ENCODE data around the gene TMEM132D. TPM values are rescaled to one million over a fixed set of nuclear protein-coding genes. Genes with fewer than 3 reads are reported as not detected.

The TMEM132D gene
- total and polyA plus RNA-seq, 4 experiments from 2014 or later: not detected

- H3K4me3 Mint-ChIP-seq: no peak overlapping the region
- ChIA-PET POLR2A (ENCODE audit: partially characterized antibody) (no interaction called here), CTCF (ENCODE audit: partially characterized antibody) (no interaction called here)
- Histone ChIP-seq H3K4me1 (ENCODE audit: insufficient read depth, low read length) (no peaks in the 10 kb centered on the region), H3K27ac (ENCODE audit: low read depth, low read length) (no peak overlapping the region), H3K27me3 (ENCODE audit: insufficient read depth, low read length) (no peaks in the 10 kb centered on the region), H3K9me3 (ENCODE audit: control insufficient read depth in 1 of 2, low read length in 2 of 2) (no peaks in the 10 kb centered on the region), H3K4me3 (ENCODE audit: low read length in 2 of 2) (no peak overlapping the region), H3K36me3 (ENCODE audit: insufficient read depth, low read length) (no peaks in the 10 kb centered on the region)
- H3K9me3 Mint-ChIP-seq: peaks cover 0 to 11% (median 3%) of the 10 kb centered on the region in 8 donors
- no peaks in the 10 kb centered on the region for H3K36me3 Mint-ChIP-seq
- H3K27ac Mint-ChIP-seq: no peak overlapping the region
- intact Hi-C loops (cut with micrococcal nuclease): no loop called here
- no peak for DNase-seq
- no peaks in the 10 kb centered on the region for H3K27me3 Mint-ChIP-seq
- H3K4me1 Mint-ChIP-seq: no peaks in the 10 kb centered on the region
Measured at GRCh38 chr12:129873111-129873832, 30.6 kb downstream of the TMEM132D start.

- intact Hi-C loops (cut with micrococcal nuclease): no loop called here
- Histone ChIP-seq H3K4me3 (ENCODE audit: low read length in 2 of 2) (no peak overlapping the region), H3K36me3 (ENCODE audit: insufficient read depth, low read length) (no peaks in the 10 kb centered on the region), H3K27me3 (ENCODE audit: insufficient read depth, low read length) (no peaks in the 10 kb centered on the region), H3K27ac (ENCODE audit: low read depth, low read length) (no peak overlapping the region), H3K9me3 (ENCODE audit: control insufficient read depth in 1 of 2, low read length in 2 of 2) (no peaks in the 10 kb centered on the region), H3K4me1 (ENCODE audit: insufficient read depth, low read length) (no peaks in the 10 kb centered on the region)
- no peak overlapping the region for H3K27ac Mint-ChIP-seq
- POLR2A ChIA-PET (ENCODE audit: partially characterized antibody): no interaction called here
- H3K4me1 Mint-ChIP-seq: no peaks in the 10 kb centered on the region
- no peaks in the 10 kb centered on the region for H3K36me3 Mint-ChIP-seq
- no peak overlapping the region for H3K4me3 Mint-ChIP-seq
- no peak for DNase-seq
- no peaks in the 10 kb centered on the region for H3K27me3 Mint-ChIP-seq
- H3K9me3 Mint-ChIP-seq: peaks cover 0 to 11% (median 3%) of the 10 kb centered on the region in 8 donors
- CTCF ChIA-PET (ENCODE audit: partially characterized antibody): no interaction called here
Measured at GRCh38 chr12:129871991-129872972, 31.5 kb downstream of the TMEM132D start.

GRCh38 chr12:129870796-129871195 is 33.0 kb downstream of the TMEM132D start:
- no peaks in the 10 kb centered on the region for H3K4me1 ChIP-seq (ENCODE audit: insufficient read depth, low read length)
- H3K27me3 Mint-ChIP-seq: no peaks in the 10 kb centered on the region
- no peak overlapping the region for H3K4me3 ChIP-seq (ENCODE audit: low read length in 2 of 2)
- ChIA-PET CTCF (ENCODE audit: partially characterized antibody) (no interaction called here), POLR2A (ENCODE audit: partially characterized antibody) (no interaction called here)
- H3K4me1 Mint-ChIP-seq: no peaks in the 10 kb centered on the region
- H3K27ac Mint-ChIP-seq: no peak overlapping the region
- no peaks in the 10 kb centered on the region for H3K27me3 ChIP-seq (ENCODE audit: insufficient read depth, low read length)
- H3K9me3 ChIP-seq (ENCODE audit: control insufficient read depth in 1 of 2, low read length in 2 of 2): no peaks in the 10 kb centered on the region
- no peak overlapping the region for H3K4me3 Mint-ChIP-seq
- no peaks in the 10 kb centered on the region for H3K36me3 Mint-ChIP-seq
- no peak overlapping the region for H3K27ac ChIP-seq (ENCODE audit: low read depth, low read length)
- peaks cover 2 to 8% (median 3%) of the 10 kb centered on the region in 8 donors for H3K9me3 Mint-ChIP-seq
- intact Hi-C loops (cut with micrococcal nuclease): no loop called here
- DNase-seq: no peak
- no peaks in the 10 kb centered on the region for H3K36me3 ChIP-seq (ENCODE audit: insufficient read depth, low read length)

GRCh38 chr12:129870136-129870535 is 33.7 kb downstream of the TMEM132D start:
- H3K4me1 Mint-ChIP-seq: no peaks in the 10 kb centered on the region
- ChIA-PET CTCF (ENCODE audit: partially characterized antibody) (no interaction called here), POLR2A (ENCODE audit: partially characterized antibody) (no interaction called here)
- H3K36me3 Mint-ChIP-seq: no peaks in the 10 kb centered on the region
- no peak for DNase-seq
- Histone ChIP-seq H3K9me3 (ENCODE audit: control insufficient read depth in 1 of 2, low read length in 2 of 2) (no peaks in the 10 kb centered on the region), H3K27ac (ENCODE audit: low read depth, low read length) (no peak overlapping the region), H3K4me1 (ENCODE audit: insufficient read depth, low read length) (no peaks in the 10 kb centered on the region), H3K36me3 (ENCODE audit: insufficient read depth, low read length) (no peaks in the 10 kb centered on the region), H3K4me3 (ENCODE audit: low read length in 2 of 2) (no peak overlapping the region), H3K27me3 (ENCODE audit: insufficient read depth, low read length) (no peaks in the 10 kb centered on the region)
- no peak overlapping the region for H3K4me3 Mint-ChIP-seq
- H3K27ac Mint-ChIP-seq: no peak overlapping the region
- H3K27me3 Mint-ChIP-seq: no peaks in the 10 kb centered on the region
- intact Hi-C loops (cut with micrococcal nuclease): no loop called here
- peaks cover 0 to 12% (median 4%) of the 10 kb centered on the region in 8 donors for H3K9me3 Mint-ChIP-seq

GRCh38 chr12:129868575-129868974 is 35.2 kb downstream of the TMEM132D start:
- CTCF ChIA-PET (ENCODE audit: partially characterized antibody): no interaction called here
- Mint-ChIP-seq H3K27ac (no peak overlapping the region), H3K4me1 (no peaks in the 10 kb centered on the region), H3K4me3 (no peak overlapping the region), H3K27me3 (no peaks in the 10 kb centered on the region), H3K9me3 (peaks cover 0 to 15% (median 4%) of the 10 kb centered on the region in 8 donors), H3K36me3 (no peaks in the 10 kb centered on the region)
- no peaks in the 10 kb centered on the region for H3K27me3 ChIP-seq (ENCODE audit: insufficient read depth, low read length)
- H3K9me3 ChIP-seq (ENCODE audit: control insufficient read depth in 1 of 2, low read length in 2 of 2): no peaks in the 10 kb centered on the region
- POLR2A ChIA-PET (ENCODE audit: partially characterized antibody): no interaction called here
- H3K4me1 ChIP-seq (ENCODE audit: insufficient read depth, low read length): no peaks in the 10 kb centered on the region
- intact Hi-C loops (cut with micrococcal nuclease): no loop called here
- no peaks in the 10 kb centered on the region for H3K36me3 ChIP-seq (ENCODE audit: insufficient read depth, low read length)
- no peak overlapping the region for H3K4me3 ChIP-seq (ENCODE audit: low read length in 2 of 2)
- no peak overlapping the region for H3K27ac ChIP-seq (ENCODE audit: low read depth, low read length)
- no peak for DNase-seq

- Histone ChIP-seq H3K27me3 (ENCODE audit: insufficient read depth, low read length) (no peaks in the 10 kb centered on the region), H3K4me1 (ENCODE audit: insufficient read depth, low read length) (no peaks in the 10 kb centered on the region), H3K36me3 (ENCODE audit: insufficient read depth, low read length) (no peaks in the 10 kb centered on the region), H3K4me3 (ENCODE audit: low read length in 2 of 2) (no peak overlapping the region), H3K9me3 (ENCODE audit: control insufficient read depth in 1 of 2, low read length in 2 of 2) (no peaks in the 10 kb centered on the region), H3K27ac (ENCODE audit: low read depth, low read length) (no peak overlapping the region)
- Mint-ChIP-seq H3K9me3 (peaks cover 0 to 13% (median 5%) of the 10 kb centered on the region in 8 donors), H3K36me3 (no peaks in the 10 kb centered on the region), H3K4me1 (no peaks in the 10 kb centered on the region), H3K4me3 (no peak overlapping the region), H3K27ac (no peak overlapping the region), H3K27me3 (no peaks in the 10 kb centered on the region)
- intact Hi-C loops (cut with micrococcal nuclease): no loop called here
- CTCF ChIA-PET (ENCODE audit: partially characterized antibody): interaction anchor here (1.6 kb wide), 1 partner anchor 13 kb away, joined by 3 read pairs; no protein-coding TSS in a partner anchor
- DNase-seq: no peak
- POLR2A ChIA-PET (ENCODE audit: partially characterized antibody): no interaction called here
Measured at GRCh38 chr12:129863938-129864337, 39.9 kb downstream of the TMEM132D start.

- no peaks in the 10 kb centered on the region for H3K9me3 ChIP-seq (ENCODE audit: control insufficient read depth in 1 of 2, low read length in 2 of 2)
- ChIA-PET CTCF (ENCODE audit: partially characterized antibody) (interaction anchor here (1.6 kb wide), 1 partner anchor 12 kb away, joined by 3 read pairs; no protein-coding TSS in a partner anchor), POLR2A (ENCODE audit: partially characterized antibody) (no interaction called here)
- Mint-ChIP-seq H3K9me3 (peaks cover 0 to 13% (median 5%) of the 10 kb centered on the region in 8 donors), H3K4me3 (no peak overlapping the region), H3K27me3 (no peaks in the 10 kb centered on the region), H3K4me1 (no peaks in the 10 kb centered on the region), H3K27ac (no peak overlapping the region), H3K36me3 (no peaks in the 10 kb centered on the region)
- intact Hi-C loops (cut with micrococcal nuclease): no loop called here
- no peak for DNase-seq
- H3K4me1 ChIP-seq (ENCODE audit: insufficient read depth, low read length): no peaks in the 10 kb centered on the region
- H3K4me3 ChIP-seq (ENCODE audit: low read length in 2 of 2): no peak overlapping the region
- no peak overlapping the region for H3K27ac ChIP-seq (ENCODE audit: low read depth, low read length)
- no peaks in the 10 kb centered on the region for H3K36me3 ChIP-seq (ENCODE audit: insufficient read depth, low read length)
- no peaks in the 10 kb centered on the region for H3K27me3 ChIP-seq (ENCODE audit: insufficient read depth, low read length)
Measured at GRCh38 chr12:129862561-129863175, 41.2 kb downstream of the TMEM132D start.

Measured in CD4-positive, alpha-beta memory T cell (primary cell).